ENCODE measurements around the gene CAND2. TPM values are rescaled to one million over a fixed set of nuclear protein-coding genes. Genes with fewer than 3 reads are reported as not detected.

Gene CAND2
- total RNA-seq, 1 donor from 2014 or later, result 15.5 TPM

GRCh38 chr3:12856626-12857025, 60.1 kb downstream of the CAND2 start:
- DNase-seq (ENCODE audit: low read depth, low spot score), result no peak
- Mint-ChIP-seq H3K36me3 (ENCODE audit: low read depth) (no peaks in the 10 kb centered on the region), H3K9me3 (no peaks in the 10 kb centered on the region), H3K27me3 (ENCODE audit: low read depth) (peaks cover 10% of the 10 kb centered on the region), H3K4me3 (no peak overlapping the region), H3K27ac (ENCODE audit: unreplicated experiment) (no peak overlapping the region), H3K4me1 (no peaks in the 10 kb centered on the region)
- no peak for TF ChIP-seq CTCF (conservative IDR thresholded peaks at IDR 0.05)

GRCh38 chr3:12859840-12860239, 63.4 kb downstream of the CAND2 start:
- DNase-seq (ENCODE audit: low read depth, low spot score), result no peak

GRCh38 chr3:12861611-12862010, 65.1 kb downstream of the CAND2 start:
- Mint-ChIP-seq H3K27me3 (ENCODE audit: low read depth) (peaks cover 2% of the 10 kb centered on the region), H3K4me1 (peaks cover 4% of the 10 kb centered on the region), H3K36me3 (ENCODE audit: low read depth) (peaks cover 2% of the 10 kb centered on the region), H3K27ac (ENCODE audit: unreplicated experiment) (no peak overlapping the region), H3K4me3 (no peak overlapping the region), H3K9me3 (no peaks in the 10 kb centered on the region)
- no peak for DNase-seq (ENCODE audit: low read depth, low spot score)
- no peak for TF ChIP-seq CTCF (conservative IDR thresholded peaks at IDR 0.05)

More at GRCh38 chr3:12859840-12860239, 63.4 kb downstream of the CAND2 start:
- Mint-ChIP-seq H3K36me3 (ENCODE audit: low read depth) (no peaks in the 10 kb centered on the region), H3K27ac (ENCODE audit: unreplicated experiment) (no peak overlapping the region), H3K4me1 (no peaks in the 10 kb centered on the region), H3K9me3 (no peaks in the 10 kb centered on the region), H3K4me3 (no peak overlapping the region), H3K27me3 (ENCODE audit: low read depth) (no peaks in the 10 kb centered on the region)
- TF ChIP-seq CTCF (conservative IDR thresholded peaks at IDR 0.05), result no peak

GRCh38 chr3:12862387-12862786, 65.9 kb downstream of the CAND2 start:
- TF ChIP-seq CTCF (conservative IDR thresholded peaks at IDR 0.05), result no peak
- Mint-ChIP-seq H3K9me3 (no peaks in the 10 kb centered on the region), H3K36me3 (ENCODE audit: low read depth) (peaks cover 2% of the 10 kb centered on the region), H3K4me3 (no peak overlapping the region), H3K27me3 (ENCODE audit: low read depth) (peaks cover 2% of the 10 kb centered on the region), H3K27ac (ENCODE audit: unreplicated experiment) (no peak overlapping the region), H3K4me1 (peaks cover 4% of the 10 kb centered on the region)
- DNase-seq (ENCODE audit: low read depth, low spot score), result no peak

- Mint-ChIP-seq H3K9me3 (no peaks in the 10 kb centered on the region), H3K36me3 (ENCODE audit: low read depth) (peaks cover 2% of the 10 kb centered on the region), H3K4me1 (peaks cover 13% of the 10 kb centered on the region), H3K27me3 (ENCODE audit: low read depth) (peaks cover 2% of the 10 kb centered on the region), H3K27ac (ENCODE audit: unreplicated experiment) (no peak overlapping the region), H3K4me3 (no peak overlapping the region)
- no peak for TF ChIP-seq CTCF (conservative IDR thresholded peaks at IDR 0.05)
- no peak for DNase-seq (ENCODE audit: low read depth, low spot score)
Measured at GRCh38 chr3:12865271-12865670, 68.8 kb downstream of the CAND2 start.

GRCh38 chr3:12866836-12867235, 70.4 kb downstream of the CAND2 start:
- Mint-ChIP-seq H3K36me3 (ENCODE audit: low read depth) (peaks cover 2% of the 10 kb centered on the region), H3K9me3 (no peaks in the 10 kb centered on the region), H3K27me3 (ENCODE audit: low read depth) (peaks cover 9% of the 10 kb centered on the region), H3K4me3 (no peak overlapping the region), H3K4me1 (peaks cover 13% of the 10 kb centered on the region), H3K27ac (ENCODE audit: unreplicated experiment) (no peak overlapping the region)
- no peak for TF ChIP-seq CTCF (conservative IDR thresholded peaks at IDR 0.05)
- no peak for DNase-seq (ENCODE audit: low read depth, low spot score)

All from neural crest cell (in vitro differentiated cells).